A549 (cell line): ENCODE measurements around the gene HAUS1.

Experiments
- CBX8 ChIP-seq: fragments of 200-600 bp; sonication (generic); IDR thresholded peaks from 2 replicates; pipeline ENCODE4 v1.6.1; 2016
- CTCF ChIP-seq: fragments of >200 bp; sonication (Bioruptor Twin); formaldehyde crosslinking; IDR thresholded peaks from 3 replicates; pipeline ENCODE4 v1.5.1; 2016
- EP300 ChIP-seq, 2 experiments: fragments of >200 bp; sonication (Bioruptor Twin); formaldehyde crosslinking; IDR thresholded peaks; 2 replicates in 1 of 2; 3 replicates in 1 of 2; pipeline ENCODE4 v1.6.1; 2016 to 2017
- HMGXB4 ChIP-seq: fragments of 250-450 bp; sonication (Bioruptor Pico); IDR thresholded peaks from 2 replicates; pipeline ENCODE4 v1.5.0; 2021; ENCODE audit warnings: mild to moderate bottlenecking, moderate library complexity, borderline replicate concordance
- KDM1A ChIP-seq: fragments of 200-600 bp; sonication (generic); IDR thresholded peaks from 2 replicates; pipeline ENCODE4 v1.6.1; 2016; ENCODE audit warnings: low read depth, mild to moderate bottlenecking
- PHF8 ChIP-seq: fragments of 200-600 bp; sonication (generic); IDR thresholded peaks from 2 replicates; pipeline ENCODE4 v1.6.1; 2016; ENCODE audit warnings: low read depth, mild to moderate bottlenecking, antibody characterized with exemption, moderate library complexity, borderline replicate concordance
- POLR2A ChIP-seq: IDR thresholded peaks from 2 replicates; pipeline ENCODE4 v1.6.1; 2012; ENCODE audit warnings: mild to moderate bottlenecking, low read length
- POLR2AphosphoS2 ChIP-seq: conservative IDR thresholded peaks from 2 replicates; pipeline ENCODE4 v1.6.1; 2012; ENCODE audit warnings: low read length, improper control_type of control experiment, inconsistent platforms
- REST ChIP-seq: fragments of 200-600 bp; sonication (generic); IDR thresholded peaks from 2 replicates; pipeline ENCODE4 v1.6.1; 2016; ENCODE audit warnings: antibody characterized with exemption, mild to moderate bottlenecking, moderate library complexity
- RFX5 ChIP-seq: fragments of 450-650 bp; IDR thresholded peaks from 2 replicates; pipeline ENCODE4 v1.7.1; 2014; ENCODE audit warnings: antibody characterized with exemption, mild to moderate bottlenecking, moderate library complexity
- SMC3 ChIP-seq: fragments of >200 bp; sonication (Bioruptor Twin); formaldehyde crosslinking; IDR thresholded peaks from 3 replicates; pipeline ENCODE4 v1.6.1; 2018; ENCODE audit warnings: inconsistent platforms

- TF ChIP-seq RFX5 = no peak
- no peak for TF ChIP-seq CTCF
- TF ChIP-seq KDM1A = no peak
- TF ChIP-seq HMGXB4 = no peak
- TF ChIP-seq EP300 (IDR thresholded peaks at IDR 0.05) = peak in 1 of 2 experiments; percentile 22; a peak in 2 of 5 replicates
- TF ChIP-seq CBX8 = no peak
- no peak for TF ChIP-seq POLR2A
- TF ChIP-seq SMC3 = no peak
- TF ChIP-seq PHF8 = no peak
- no peak for TF ChIP-seq POLR2AphosphoS2
- no peak for TF ChIP-seq REST
Measured at GRCh38 chr18:46152808-46153617, 48.8 kb downstream of the HAUS1 start.
